ENCODE results near the gene BLVRA.

The BLVRA gene

GRCh38 chr7:43747328-43748105 is 11.0 kb upstream of the BLVRA start:
- in situ Hi-C loops (cut with HindIII; ENCODE audit: low sequenced_read_pairs) = no loop called here

- in situ Hi-C loops (cut with HindIII; ENCODE audit: low sequenced_read_pairs) = no loop called here
Measured at GRCh38 chr7:43749383-43749940, 9.0 kb upstream of the BLVRA start.

- in situ Hi-C loops (cut with HindIII; ENCODE audit: low sequenced_read_pairs) = no loop called here
Measured at GRCh38 chr7:43750016-43750887, 8.2 kb upstream of the BLVRA start.

GRCh38 chr7:43752411-43752810 is 6.1 kb upstream of the BLVRA start:
- in situ Hi-C loops (cut with HindIII; ENCODE audit: low sequenced_read_pairs) = no loop called here

GRCh38 chr7:43753271-43753810 is 5.1 kb upstream of the BLVRA start:
- in situ Hi-C loops (cut with HindIII; ENCODE audit: low sequenced_read_pairs) = no loop called here

GRCh38 chr7:43753843-43754242 is 4.6 kb upstream of the BLVRA start:
- in situ Hi-C loops (cut with HindIII; ENCODE audit: low sequenced_read_pairs) = no loop called here

GRCh38 chr7:43754596-43754995 is 3.9 kb upstream of the BLVRA start:
- in situ Hi-C loops (cut with HindIII; ENCODE audit: low sequenced_read_pairs) = no loop called here

- in situ Hi-C loops (cut with HindIII; ENCODE audit: low sequenced_read_pairs) = no loop called here
Measured at GRCh38 chr7:43756368-43757072, 2.0 kb upstream of the BLVRA start.

- in situ Hi-C loops (cut with HindIII; ENCODE audit: low sequenced_read_pairs) = no loop called here
Measured at GRCh38 chr7:43757073-43757720, 1.3 kb upstream of the BLVRA start.

- in situ Hi-C loops (cut with HindIII; ENCODE audit: low sequenced_read_pairs) = no loop called here
Measured at GRCh38 chr7:43758822-43759683, 573 bp downstream of the BLVRA start.

GRCh38 chr7:43760861-43761260 is 2.4 kb downstream of the BLVRA start:
- in situ Hi-C loops (cut with HindIII; ENCODE audit: low sequenced_read_pairs) = no loop called here

GRCh38 chr7:43761382-43761781 is 2.9 kb downstream of the BLVRA start:
- in situ Hi-C loops (cut with HindIII; ENCODE audit: low sequenced_read_pairs) = no loop called here

- in situ Hi-C loops (cut with HindIII; ENCODE audit: low sequenced_read_pairs) = no loop called here
Measured at GRCh38 chr7:43761938-43762692, 3.6 kb downstream of the BLVRA start.

GRCh38 chr7:43763183-43763582 is 4.7 kb downstream of the BLVRA start:
- in situ Hi-C loops (cut with HindIII; ENCODE audit: low sequenced_read_pairs) = no loop called here

GRCh38 chr7:43764039-43764761 is 5.7 kb downstream of the BLVRA start:
- in situ Hi-C loops (cut with HindIII; ENCODE audit: low sequenced_read_pairs) = no loop called here

- in situ Hi-C loops (cut with HindIII; ENCODE audit: low sequenced_read_pairs) = no loop called here
Measured at GRCh38 chr7:43764807-43765491, 6.5 kb downstream of the BLVRA start.

- in situ Hi-C loops (cut with HindIII; ENCODE audit: low sequenced_read_pairs) = no loop called here
Measured at GRCh38 chr7:43766564-43766963, 8.1 kb downstream of the BLVRA start.
